HAP-1 (cell line): ENCODE measurements around the gene CST1.
A peak's percentile ranks its signal among the peaks of the same experiment; 100 is the strongest.
"Not testable (repeated sequence)": the region's sequence is repeated elsewhere in the genome, so short reads cannot be mapped to it uniquely, and the experiment has no call there.

Source experiments
- DNase-seq, 2 experiments: peaks; one replicate each; pipeline ENCODE4 v3.0.0-alpha.2; 2016 to 2020; ENCODE audit warnings: low spot score in 2 of 2
- H3K27me3 ChIP-seq: fragments of 250-450 bp; sonication (Bioruptor Pico); 2 replicates; pipeline ENCODE4 v1.5.1; 2020; ENCODE audit warnings: low read depth, mild to moderate bottlenecking, moderate library complexity
- H3K36me3 ChIP-seq: fragments of 250-450 bp; sonication (Bioruptor Pico); replicated peaks from 2 replicates; pipeline ENCODE4 v1.5.1; 2020; ENCODE audit warnings: mild to moderate bottlenecking
- H3K4me1 ChIP-seq: fragments of 250-450 bp; sonication (Bioruptor Pico); 2 replicates; pipeline ENCODE4 v1.5.1; 2020; ENCODE audit warnings: mild to moderate bottlenecking
- H3K4me3 ChIP-seq: fragments of 250-450 bp; sonication (Bioruptor Pico); 2 replicates; pipeline ENCODE4 v1.5.1; 2020; ENCODE audit warnings: mild to moderate bottlenecking, moderate library complexity
- H3K9me3 ChIP-seq: fragments of 250-450 bp; sonication (Bioruptor Pico); 2 replicates; pipeline ENCODE4 v1.5.1; 2020; ENCODE audit warnings: mild to moderate bottlenecking, moderate library complexity
- in situ Hi-C: fragments of 300-500 bp; cut with MboI; formaldehyde crosslinking; loops from 3 replicates; pipeline ENCODE4 v1.14.3; 2020; ENCODE audit warnings: low sequenced_read_pairs, inconsistent platforms, mixed read lengths

The CST1 gene

GRCh38 chr20:23749746-23750145, 989 bp downstream of the CST1 start:
- in situ Hi-C loops = no loop called here
- no peaks in the 10 kb centered on the region for H3K36me3 ChIP-seq

GRCh38 chr20:23748975-23749374, 1.8 kb downstream of the CST1 start:
- H3K27me3 ChIP-seq, DNase-seq, H3K9me3 ChIP-seq, H3K4me3 ChIP-seq, in situ Hi-C loops, H3K36me3 ChIP-seq, H3K4me1 ChIP-seq: not testable (repeated sequence)

More at GRCh38 chr20:23749746-23750145, 989 bp downstream of the CST1 start:
- no peak for DNase-seq
- H3K4me1 ChIP-seq = no peaks in the 10 kb centered on the region
- H3K27me3 ChIP-seq = no peaks in the 10 kb centered on the region
- H3K9me3 ChIP-seq = no peaks in the 10 kb centered on the region
- no peak overlapping the region for H3K4me3 ChIP-seq

- H3K27me3 ChIP-seq, H3K9me3 ChIP-seq, H3K4me1 ChIP-seq, H3K36me3 ChIP-seq, DNase-seq, H3K4me3 ChIP-seq, in situ Hi-C loops: not testable (repeated sequence)
These were observed 3.2 kb downstream of the CST1 start for GRCh38 chr20:23747551-23747950.

- H3K36me3 ChIP-seq, in situ Hi-C loops, H3K9me3 ChIP-seq: not testable (repeated sequence)
These were observed 3.6 kb downstream of the CST1 start for GRCh38 chr20:23747092-23747491.

GRCh38 chr20:23746321-23746720, 4.4 kb downstream of the CST1 start:
- H3K36me3 ChIP-seq = no peaks in the 10 kb centered on the region
- no peaks in the 10 kb centered on the region for H3K9me3 ChIP-seq
- in situ Hi-C loops = no loop called here
- H3K4me3 ChIP-seq = no peak overlapping the region
- H3K27me3 ChIP-seq = no peaks in the 10 kb centered on the region; the same call in 1 of the 2 replicates
- no peaks in the 10 kb centered on the region for H3K4me1 ChIP-seq
- DNase-seq = no peak

More at GRCh38 chr20:23747092-23747491, 3.6 kb downstream of the CST1 start:
- H3K4me3 ChIP-seq, H3K27me3 ChIP-seq, H3K4me1 ChIP-seq, DNase-seq: not testable (repeated sequence)

- no peaks in the 10 kb centered on the region for H3K4me1 ChIP-seq
- no peaks in the 10 kb centered on the region for H3K9me3 ChIP-seq
- H3K4me3 ChIP-seq = no peak overlapping the region
- no peaks in the 10 kb centered on the region for H3K36me3 ChIP-seq
- peaks cover 5% of the 10 kb centered on the region; the same call in 1 of the 2 replicates for H3K27me3 ChIP-seq
- in situ Hi-C loops = no loop called here
- no peak for DNase-seq
These were observed 5.5 kb downstream of the CST1 start for GRCh38 chr20:23745247-23745646.

GRCh38 chr20:23744817-23745216, 5.9 kb downstream of the CST1 start:
- in situ Hi-C loops = no loop called here
- no peaks in the 10 kb centered on the region for H3K4me1 ChIP-seq
- no peak for DNase-seq
- no peaks in the 10 kb centered on the region for H3K9me3 ChIP-seq
- peaks cover 5% of the 10 kb centered on the region; the same call in 1 of the 2 replicates for H3K27me3 ChIP-seq
- no peaks in the 10 kb centered on the region for H3K36me3 ChIP-seq
- H3K4me3 ChIP-seq = no peak overlapping the region

GRCh38 chr20:23735391-23735790, 15.3 kb downstream of the CST1 start:
- H3K27me3 ChIP-seq, H3K4me3 ChIP-seq, in situ Hi-C loops, DNase-seq, H3K4me1 ChIP-seq, H3K9me3 ChIP-seq, H3K36me3 ChIP-seq: not testable (repeated sequence)

GRCh38 chr20:23734949-23735348, 15.8 kb downstream of the CST1 start:
- H3K27me3 ChIP-seq, H3K36me3 ChIP-seq, H3K4me3 ChIP-seq, in situ Hi-C loops, DNase-seq, H3K4me1 ChIP-seq, H3K9me3 ChIP-seq: not testable (repeated sequence)

GRCh38 chr20:23734440-23734839, 16.3 kb downstream of the CST1 start:
- H3K36me3 ChIP-seq, H3K27me3 ChIP-seq, H3K9me3 ChIP-seq, DNase-seq, in situ Hi-C loops, H3K4me1 ChIP-seq, H3K4me3 ChIP-seq: not testable (repeated sequence)

- no peaks in the 10 kb centered on the region for H3K27me3 ChIP-seq
- no peaks in the 10 kb centered on the region for H3K36me3 ChIP-seq
- H3K9me3 ChIP-seq = no peaks in the 10 kb centered on the region
- H3K4me1 ChIP-seq = no peaks in the 10 kb centered on the region
- DNase-seq = no peak
- in situ Hi-C loops = no loop called here
- no peak overlapping the region for H3K4me3 ChIP-seq
These were observed 23.7 kb downstream of the CST1 start for GRCh38 chr20:23727016-23727415.

- no peak for DNase-seq
- H3K9me3 ChIP-seq = no peaks in the 10 kb centered on the region
- no peaks in the 10 kb centered on the region for H3K27me3 ChIP-seq
- no peaks in the 10 kb centered on the region for H3K4me1 ChIP-seq
- no peak overlapping the region for H3K4me3 ChIP-seq
- in situ Hi-C loops = no loop called here
- no peaks in the 10 kb centered on the region for H3K36me3 ChIP-seq
These were observed 25.6 kb downstream of the CST1 start for GRCh38 chr20:23725102-23725501.

GRCh38 chr20:23723659-23724307, 27.0 kb downstream of the CST1 start:
- H3K9me3 ChIP-seq, H3K27me3 ChIP-seq, H3K4me1 ChIP-seq, in situ Hi-C loops, H3K36me3 ChIP-seq, H3K4me3 ChIP-seq: not testable (repeated sequence)
- peak in 1 of 2 experiments; percentile 64 for DNase-seq

GRCh38 chr20:23722851-23723250, 27.9 kb downstream of the CST1 start:
- H3K4me3 ChIP-seq, in situ Hi-C loops, H3K9me3 ChIP-seq, H3K36me3 ChIP-seq, DNase-seq, H3K27me3 ChIP-seq, H3K4me1 ChIP-seq: not testable (repeated sequence)

- H3K4me1 ChIP-seq = no peaks in the 10 kb centered on the region
- in situ Hi-C loops = no loop called here
These were observed 28.8 kb downstream of the CST1 start for GRCh38 chr20:23721962-23722361.

More at GRCh38 chr20:23721962-23722361, 28.8 kb downstream of the CST1 start:
- H3K36me3 ChIP-seq = no peaks in the 10 kb centered on the region
- no peak for DNase-seq
- H3K9me3 ChIP-seq = no peaks in the 10 kb centered on the region
- H3K27me3 ChIP-seq = no peaks in the 10 kb centered on the region
- H3K4me3 ChIP-seq = no peak overlapping the region
